WTC11 (cell line): ENCODE data around the gene GABRG3. TPM values are rescaled to one million over a fixed set of nuclear protein-coding genes. Genes with fewer than 3 reads are reported as not detected.

Experiments used
- ATAC-seq: fragments of 200-7000 bp; cut with Tn5 transposase; 2 replicates; pipeline ENCODE4 v1.10.0; 2021; ENCODE audit warnings: mild to moderate bottlenecking, moderate library complexity
- CTCF ChIA-PET: fragments of 300-600 bp; sonication (Branson Sonifier 250); formaldehyde crosslinking; loops from one replicate; lab custom pipeline; 2021; ENCODE audit warnings: antibody characterized with exemption; lab: Charles Lee
- POLR2A ChIA-PET: fragments of 350-600 bp; sonication (Branson Sonifier 250); formaldehyde crosslinking; loops from one replicate; lab custom pipeline; 2021; ENCODE audit warnings: antibody characterized with exemption; lab: Charles Lee
- DNase-seq: peaks from one replicate; pipeline ENCODE4 v3.0.0; 2021; ENCODE audit warnings: low spot score
- H3K27ac Mint-ChIP-seq: 2 replicates; pipeline ENCODE4 v1.8.0; 2021; ENCODE audit warnings: mixed read lengths
- H3K27me3 Mint-ChIP-seq: 2 replicates; pipeline ENCODE4 v1.8.0; 2021; ENCODE audit warnings: low read depth, mild to moderate bottlenecking, moderate library complexity, mixed read lengths
- H3K36me3 Mint-ChIP-seq: 2 replicates; pipeline ENCODE4 v1.8.0; 2021; ENCODE audit warnings: mixed read lengths
- H3K4me1 Mint-ChIP-seq: 2 replicates; pipeline ENCODE4 v1.8.0; 2022; ENCODE audit warnings: mixed read lengths
- H3K4me3 Mint-ChIP-seq: 2 replicates; pipeline ENCODE4 v1.8.0; 2021; ENCODE audit warnings: mild to moderate bottlenecking, moderate library complexity, mixed read lengths
- H3K9me3 Mint-ChIP-seq: 2 replicates; pipeline ENCODE4 v1.8.0; 2021; ENCODE audit warnings: mixed read lengths
- ATF1 ChIP-seq: sonication (generic); formaldehyde crosslinking; IDR thresholded peaks from 2 replicates; pipeline ENCODE4 v1.8.1; 2023; ENCODE audit warnings: mild to moderate bottlenecking, moderate library complexity, missing genetic modification reagents
- CREB1 ChIP-seq: sonication (generic); formaldehyde crosslinking; IDR thresholded peaks from 2 replicates; pipeline ENCODE4 v1.8.0; 2023; ENCODE audit warnings: mild to moderate bottlenecking, missing genetic modification reagents
- ELF4 ChIP-seq: sonication (generic); formaldehyde crosslinking; IDR thresholded peaks from 2 replicates; pipeline ENCODE4 v1.8.1; 2022; ENCODE audit warnings: low read depth, mild to moderate bottlenecking, moderate library complexity, missing genetic modification reagents
- ETV6 ChIP-seq: sonication (generic); formaldehyde crosslinking; IDR thresholded peaks from 2 replicates; pipeline ENCODE4 v1.8.1; 2022; ENCODE audit warnings: mild to moderate bottlenecking, missing genetic modification reagents
- FOXP1 ChIP-seq: sonication (generic); formaldehyde crosslinking; IDR thresholded peaks from 2 replicates; pipeline ENCODE4 v1.8.0; 2022; ENCODE audit warnings: missing genetic modification reagents, mild to moderate bottlenecking, moderate library complexity, borderline replicate concordance
- GRHL2 ChIP-seq: fragments of 250-450 bp; sonication (Bioruptor Pico); IDR thresholded peaks from 2 replicates; pipeline ENCODE4 v1.8.0; 2022; ENCODE audit warnings: mild to moderate bottlenecking, moderate library complexity; ENCODE audit not compliant: insufficient replicate concordance, severe bottlenecking
- HMGA2 ChIP-seq: fragments of 250-450 bp; sonication (Bioruptor Pico); IDR thresholded peaks from 2 replicates; pipeline ENCODE4 v1.4.0; 2021; ENCODE audit warnings: mild to moderate bottlenecking, moderate library complexity
- JAZF1 ChIP-seq: fragments of 250-450 bp; sonication (Bioruptor Pico); IDR thresholded peaks from 2 replicates; pipeline ENCODE4 v1.9.0; 2021; ENCODE audit warnings: moderate library complexity, mild to moderate bottlenecking, inconsistent platforms
- MXD4 ChIP-seq: fragments of 250-450 bp; sonication (Bioruptor Pico); IDR thresholded peaks from 2 replicates; pipeline ENCODE4 v1.8.0; 2021; ENCODE audit warnings: mild to moderate bottlenecking, moderate library complexity, borderline replicate concordance
- MYBL2 ChIP-seq: sonication (generic); formaldehyde crosslinking; IDR thresholded peaks from 2 replicates; pipeline ENCODE4 v1.8.1; 2023; ENCODE audit warnings: mild to moderate bottlenecking, moderate library complexity, missing genetic modification reagents
- OVOL2 ChIP-seq: fragments of 250-450 bp; sonication (Bioruptor Pico); IDR thresholded peaks from 2 replicates; pipeline ENCODE4 v1.9.0; 2021; ENCODE audit warnings: mild to moderate bottlenecking, borderline replicate concordance
- RELA ChIP-seq: sonication (generic); formaldehyde crosslinking; IDR thresholded peaks from 2 replicates; pipeline ENCODE4 v1.8.1; 2022; ENCODE audit warnings: missing genetic modification reagents, mild to moderate bottlenecking, borderline replicate concordance
- TCF7 ChIP-seq: sonication (generic); formaldehyde crosslinking; IDR thresholded peaks from 2 replicates; pipeline ENCODE4 v1.8.0; 2022; ENCODE audit warnings: mild to moderate bottlenecking, low read depth, missing genetic modification reagents, moderate library complexity
- TEAD1 ChIP-seq: sonication (generic); formaldehyde crosslinking; IDR thresholded peaks from 2 replicates; pipeline ENCODE4 v1.8.0; 2022; ENCODE audit warnings: mild to moderate bottlenecking, missing genetic modification reagents
- TP53 ChIP-seq: sonication (generic); formaldehyde crosslinking; IDR thresholded peaks from 2 replicates; pipeline ENCODE4 v1.8.1; 2023; ENCODE audit warnings: mild to moderate bottlenecking, missing genetic modification reagents
- ZNF121 ChIP-seq: sonication (generic); formaldehyde crosslinking; IDR thresholded peaks from 2 replicates; pipeline ENCODE4 v1.8.0; 2023; ENCODE audit warnings: missing genetic modification reagents
- ZNF138 ChIP-seq: sonication (generic); formaldehyde crosslinking; conservative IDR thresholded peaks from 2 replicates; pipeline ENCODE4 v1.8.1; 2022; ENCODE audit warnings: mild to moderate bottlenecking, moderate library complexity, missing genetic modification reagents
- ZNF219 ChIP-seq: sonication (generic); formaldehyde crosslinking; IDR thresholded peaks from 2 replicates; pipeline ENCODE4 v1.8.0; 2023; ENCODE audit warnings: missing genetic modification reagents, mild to moderate bottlenecking, borderline replicate concordance
- ZNF263 ChIP-seq: sonication (generic); formaldehyde crosslinking; IDR thresholded peaks from 2 replicates; pipeline ENCODE4 v1.8.1; 2022; ENCODE audit warnings: low read depth, mild to moderate bottlenecking, moderate library complexity, missing genetic modification reagents
- ZNF396 ChIP-seq: fragments of 250-450 bp; sonication (Bioruptor Pico); IDR thresholded peaks from 2 replicates; pipeline ENCODE4 v1.8.0; 2021; ENCODE audit warnings: mild to moderate bottlenecking, moderate library complexity, borderline replicate concordance
- ZNF416 ChIP-seq: fragments of 250-450 bp; sonication (Bioruptor Pico); IDR thresholded peaks from 2 replicates; pipeline ENCODE4 v1.9.0; 2021; ENCODE audit warnings: mild to moderate bottlenecking, inconsistent platforms
- ZNF423 ChIP-seq: fragments of 250-450 bp; sonication (Bioruptor Pico); IDR thresholded peaks from 2 replicates; pipeline ENCODE4 v2.1.2; 2022; ENCODE audit warnings: mild to moderate bottlenecking, moderate library complexity
- total RNA-seq: library from RNA; stranded (reverse); gene quantifications from 3 replicates; pipeline ENCODE4 v1.2.3, GENCODE V29; 2021
- TF ChIP-seq, protein P1 (sequence below): fragments of 250-450 bp; sonication (Bioruptor Pico); IDR thresholded peaks from 2 replicates; pipeline ENCODE4 v1.9.0; 2021; ENCODE audit warnings: mild to moderate bottlenecking
- TF ChIP-seq, protein P2 (sequence below): sonication (generic); formaldehyde crosslinking; IDR thresholded peaks from 2 replicates; pipeline ENCODE4 v1.8.0; 2022; ENCODE audit warnings: mild to moderate bottlenecking, missing genetic modification reagents
- TF ChIP-seq, protein P3 (sequence below): fragments of 250-450 bp; sonication (Bioruptor Pico); IDR thresholded peaks from 2 replicates; pipeline ENCODE4 v2.1.2; 2022; ENCODE audit warnings: mild to moderate bottlenecking, moderate library complexity
- TF ChIP-seq, protein P4 (sequence below): fragments of 200-600 bp; IDR thresholded peaks from 2 replicates; pipeline ENCODE4 v1.8.0; 2022; ENCODE audit warnings: antibody characterized with exemption
- TF ChIP-seq, protein P5 (sequence below): fragments of 250-450 bp; sonication (Bioruptor Pico); IDR thresholded peaks from 2 replicates; pipeline ENCODE4 v1.9.0; 2021; ENCODE audit warnings: moderate library complexity, mild to moderate bottlenecking, inconsistent platforms, borderline replicate concordance

Gene GABRG3
- total RNA-seq, 1 experiment from 2014 or later: 0.72 TPM

DNA sequence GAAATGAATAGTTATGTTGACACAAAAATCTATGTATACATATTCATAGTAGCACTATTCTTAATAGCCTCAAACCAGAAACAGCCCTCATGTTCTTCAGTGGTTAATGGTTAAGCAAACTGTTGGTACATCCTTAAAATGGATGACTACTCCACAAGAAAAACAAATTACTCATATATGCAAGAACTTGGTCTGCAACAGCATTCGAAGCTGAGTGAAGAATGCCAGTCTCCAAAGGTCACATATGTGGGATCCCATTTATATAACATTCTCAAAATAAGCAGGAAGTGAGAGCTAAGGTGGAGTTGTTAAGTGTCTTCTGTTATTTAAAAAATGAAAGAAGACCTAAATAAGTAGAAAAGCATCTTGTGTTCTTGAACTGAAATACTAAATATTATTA lies 365.7 kb downstream of the GABRG3 start:
- H3K36me3 Mint-ChIP-seq: no peaks in the 10 kb centered on the region
- ATAC-seq (no peak), DNase-seq (no peak)
- peaks cover 9% of the 10 kb centered on the region for H3K9me3 Mint-ChIP-seq
- H3K4me1 Mint-ChIP-seq: peaks cover 2% of the 10 kb centered on the region; the same call in 1 of the 2 replicates
- POLR2A ChIA-PET: no interaction called here
- no peak overlapping the region for H3K27ac Mint-ChIP-seq
- no peaks in the 10 kb centered on the region for H3K27me3 Mint-ChIP-seq
- TF ChIP-seq ZNF219 (CRISPR knock-in tag) (no peak), OVOL2 (CRISPR knock-in tag) (no peak), FOXP1 (no peak), HMGA2 (CRISPR knock-in tag) (no peak), CREB1 (no peak), MXD4 (CRISPR knock-in tag) (no peak)
- no peak overlapping the region for H3K4me3 Mint-ChIP-seq
- CTCF ChIA-PET: no interaction called here

DNA sequence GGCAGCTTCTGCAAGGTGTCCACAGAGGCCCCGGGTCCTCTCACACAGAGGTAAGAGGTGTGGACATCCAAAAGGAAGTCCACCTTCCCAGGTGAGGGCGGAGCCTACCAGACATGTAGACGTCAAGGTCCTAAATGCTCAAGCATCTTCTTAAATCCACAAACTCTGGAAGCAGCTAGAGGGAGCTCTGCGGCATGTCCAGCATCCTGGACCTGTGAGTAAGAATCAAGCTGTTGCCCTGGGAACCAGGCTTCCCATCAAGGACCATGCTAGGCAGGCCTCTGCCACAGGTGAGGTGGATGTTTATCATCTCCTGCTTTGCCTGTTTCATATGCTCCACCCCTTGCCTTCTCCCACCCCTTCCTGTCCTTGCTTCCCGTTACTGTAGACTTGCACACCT lies 368.2 kb downstream of the GABRG3 start:
- H3K36me3 Mint-ChIP-seq: no peaks in the 10 kb centered on the region
- POLR2A ChIA-PET: no interaction called here
- TF ChIP-seq ATF1 (CRISPR knock-in tag) (no peak), ZNF416 (CRISPR knock-in tag) (no peak), JAZF1 (CRISPR knock-in tag) (no peak), ZNF263 (CRISPR knock-in tag) (no peak)
- TF ChIP-seq, protein P1, sequence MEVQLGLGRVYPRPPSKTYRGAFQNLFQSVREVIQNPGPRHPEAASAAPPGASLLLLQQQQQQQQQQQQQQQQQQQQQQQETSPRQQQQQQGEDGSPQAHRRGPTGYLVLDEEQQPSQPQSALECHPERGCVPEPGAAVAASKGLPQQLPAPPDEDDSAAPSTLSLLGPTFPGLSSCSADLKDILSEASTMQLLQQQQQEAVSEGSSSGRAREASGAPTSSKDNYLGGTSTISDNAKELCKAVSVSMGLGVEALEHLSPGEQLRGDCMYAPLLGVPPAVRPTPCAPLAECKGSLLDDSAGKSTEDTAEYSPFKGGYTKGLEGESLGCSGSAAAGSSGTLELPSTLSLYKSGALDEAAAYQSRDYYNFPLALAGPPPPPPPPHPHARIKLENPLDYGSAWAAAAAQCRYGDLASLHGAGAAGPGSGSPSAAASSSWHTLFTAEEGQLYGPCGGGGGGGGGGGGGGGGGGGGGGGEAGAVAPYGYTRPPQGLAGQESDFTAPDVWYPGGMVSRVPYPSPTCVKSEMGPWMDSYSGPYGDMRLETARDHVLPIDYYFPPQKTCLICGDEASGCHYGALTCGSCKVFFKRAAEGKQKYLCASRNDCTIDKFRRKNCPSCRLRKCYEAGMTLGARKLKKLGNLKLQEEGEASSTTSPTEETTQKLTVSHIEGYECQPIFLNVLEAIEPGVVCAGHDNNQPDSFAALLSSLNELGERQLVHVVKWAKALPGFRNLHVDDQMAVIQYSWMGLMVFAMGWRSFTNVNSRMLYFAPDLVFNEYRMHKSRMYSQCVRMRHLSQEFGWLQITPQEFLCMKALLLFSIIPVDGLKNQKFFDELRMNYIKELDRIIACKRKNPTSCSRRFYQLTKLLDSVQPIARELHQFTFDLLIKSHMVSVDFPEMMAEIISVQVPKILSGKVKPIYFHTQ: no peak
- TF ChIP-seq, protein P2, sequence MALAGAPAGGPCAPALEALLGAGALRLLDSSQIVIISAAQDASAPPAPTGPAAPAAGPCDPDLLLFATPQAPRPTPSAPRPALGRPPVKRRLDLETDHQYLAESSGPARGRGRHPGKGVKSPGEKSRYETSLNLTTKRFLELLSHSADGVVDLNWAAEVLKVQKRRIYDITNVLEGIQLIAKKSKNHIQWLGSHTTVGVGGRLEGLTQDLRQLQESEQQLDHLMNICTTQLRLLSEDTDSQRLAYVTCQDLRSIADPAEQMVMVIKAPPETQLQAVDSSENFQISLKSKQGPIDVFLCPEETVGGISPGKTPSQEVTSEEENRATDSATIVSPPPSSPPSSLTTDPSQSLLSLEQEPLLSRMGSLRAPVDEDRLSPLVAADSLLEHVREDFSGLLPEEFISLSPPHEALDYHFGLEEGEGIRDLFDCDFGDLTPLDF (CRISPR knock-in tag): no peak
- TF ChIP-seq, all 79 proteins: peak for 0
- Mint-ChIP-seq H3K4me3 (no peak overlapping the region), H3K4me1 (peaks cover 22% of the 10 kb centered on the region), H3K9me3 (peaks cover 9% of the 10 kb centered on the region), H3K27me3 (no peaks in the 10 kb centered on the region), H3K27ac (no peak overlapping the region)
- no peak for DNase-seq
- ATAC-seq: peak; percentile 69
- CTCF ChIA-PET: interaction anchor here (0.7 to 1.0 kb wide), 3 partner anchors 20 to 279 kb away, joined by 3 to 4 read pairs (median 4); no protein-coding TSS in a partner anchor

DNA sequence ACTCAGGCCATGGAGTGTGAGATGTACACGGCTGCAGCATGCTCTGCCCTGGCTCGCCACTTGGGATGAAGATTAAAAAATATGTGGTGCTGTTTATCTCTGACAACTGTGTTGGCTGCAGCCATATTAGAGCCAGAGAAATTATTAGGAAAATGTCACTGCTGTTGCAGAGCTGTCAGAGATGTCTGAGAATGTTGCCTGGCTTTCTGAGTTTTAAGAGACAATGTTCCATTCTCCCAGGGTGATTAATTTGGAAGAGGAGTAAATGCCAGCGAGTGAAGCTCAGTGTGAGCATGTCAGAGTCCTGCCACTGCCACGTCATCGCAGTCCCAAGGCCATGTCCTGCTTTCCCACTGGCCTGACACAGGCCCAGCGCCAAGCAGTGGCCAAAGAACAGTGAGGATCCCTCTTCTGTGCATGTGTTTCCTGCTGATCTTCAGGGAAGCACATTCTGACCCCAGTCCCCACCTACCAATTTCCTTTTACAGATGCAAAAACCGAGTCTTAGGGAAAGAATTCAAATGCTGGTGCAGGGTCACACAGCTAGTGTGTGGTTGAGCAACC lies 370.9 kb downstream of the GABRG3 start:
- ChIA-PET POLR2A (no interaction called here), CTCF (interaction anchor here (2.6 kb wide), 1 partner anchor 17 kb away, joined by 13 read pairs; no protein-coding TSS in a partner anchor)
- H3K4me3 Mint-ChIP-seq: no peak overlapping the region
- no peaks in the 10 kb centered on the region for H3K36me3 Mint-ChIP-seq
- H3K4me1 Mint-ChIP-seq: peaks cover 30% of the 10 kb centered on the region
- peaks cover 12% of the 10 kb centered on the region for H3K9me3 Mint-ChIP-seq
- H3K27ac Mint-ChIP-seq: no peak overlapping the region
- H3K27me3 Mint-ChIP-seq: no peaks in the 10 kb centered on the region
- DNase-seq (no peak), ATAC-seq (no peak)
- TF ChIP-seq MYBL2 (CRISPR knock-in tag) (no peak), GRHL2 (CRISPR knock-in tag) (no peak), TCF7 (CRISPR knock-in tag) (no peak), TP53 (CRISPR knock-in tag) (no peak), ETV6 (CRISPR knock-in tag) (no peak), ELF4 (CRISPR knock-in tag) (no peak), ZNF396 (CRISPR knock-in tag) (no peak), TEAD1 (CRISPR knock-in tag) (no peak), ZNF121 (CRISPR knock-in tag) (no peak), RELA (no peak), JAZF1 (CRISPR knock-in tag) (no peak), ZNF138 (CRISPR knock-in tag) (no peak), ZNF423 (CRISPR knock-in tag) (no peak)
- TF ChIP-seq, protein P3, sequence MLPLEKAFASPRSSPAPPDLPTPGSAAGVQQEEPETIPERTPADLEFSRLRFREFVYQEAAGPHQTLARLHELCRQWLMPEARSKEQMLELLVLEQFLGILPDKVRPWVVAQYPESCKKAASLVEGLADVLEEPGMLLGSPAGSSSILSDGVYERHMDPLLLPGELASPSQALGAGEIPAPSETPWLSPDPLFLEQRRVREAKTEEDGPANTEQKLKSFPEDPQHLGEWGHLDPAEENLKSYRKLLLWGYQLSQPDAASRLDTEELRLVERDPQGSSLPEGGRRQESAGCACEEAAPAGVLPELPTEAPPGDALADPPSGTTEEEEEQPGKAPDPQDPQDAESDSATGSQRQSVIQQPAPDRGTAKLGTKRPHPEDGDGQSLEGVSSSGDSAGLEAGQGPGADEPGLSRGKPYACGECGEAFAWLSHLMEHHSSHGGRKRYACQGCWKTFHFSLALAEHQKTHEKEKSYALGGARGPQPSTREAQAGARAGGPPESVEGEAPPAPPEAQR (CRISPR knock-in tag): no peak
- TF ChIP-seq, protein P4, sequence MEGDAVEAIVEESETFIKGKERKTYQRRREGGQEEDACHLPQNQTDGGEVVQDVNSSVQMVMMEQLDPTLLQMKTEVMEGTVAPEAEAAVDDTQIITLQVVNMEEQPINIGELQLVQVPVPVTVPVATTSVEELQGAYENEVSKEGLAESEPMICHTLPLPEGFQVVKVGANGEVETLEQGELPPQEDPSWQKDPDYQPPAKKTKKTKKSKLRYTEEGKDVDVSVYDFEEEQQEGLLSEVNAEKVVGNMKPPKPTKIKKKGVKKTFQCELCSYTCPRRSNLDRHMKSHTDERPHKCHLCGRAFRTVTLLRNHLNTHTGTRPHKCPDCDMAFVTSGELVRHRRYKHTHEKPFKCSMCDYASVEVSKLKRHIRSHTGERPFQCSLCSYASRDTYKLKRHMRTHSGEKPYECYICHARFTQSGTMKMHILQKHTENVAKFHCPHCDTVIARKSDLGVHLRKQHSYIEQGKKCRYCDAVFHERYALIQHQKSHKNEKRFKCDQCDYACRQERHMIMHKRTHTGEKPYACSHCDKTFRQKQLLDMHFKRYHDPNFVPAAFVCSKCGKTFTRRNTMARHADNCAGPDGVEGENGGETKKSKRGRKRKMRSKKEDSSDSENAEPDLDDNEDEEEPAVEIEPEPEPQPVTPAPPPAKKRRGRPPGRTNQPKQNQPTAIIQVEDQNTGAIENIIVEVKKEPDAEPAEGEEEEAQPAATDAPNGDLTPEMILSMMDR: no peak
- TF ChIP-seq, protein P5, sequence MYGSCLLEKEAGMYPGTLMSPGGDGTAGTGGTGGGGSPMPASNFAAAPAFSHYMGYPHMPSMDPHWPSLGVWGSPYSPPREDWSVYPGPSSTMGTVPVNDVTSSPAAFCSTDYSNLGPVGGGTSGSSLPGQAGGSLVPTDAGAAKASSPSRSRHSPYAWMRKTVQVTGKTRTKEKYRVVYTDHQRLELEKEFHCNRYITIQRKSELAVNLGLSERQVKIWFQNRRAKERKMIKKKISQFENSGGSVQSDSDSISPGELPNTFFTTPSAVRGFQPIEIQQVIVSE: no peak
